SJCRH30 (cell line): ENCODE measurements around the gene FAM8A1. TPM values are rescaled to one million over a fixed set of nuclear protein-coding genes. Genes with fewer than 3 reads are reported as not detected.

Experiments used
- DNase-seq, 2 experiments: peaks; one replicate each; pipeline ENCODE4 v3.0.0-alpha.2; 2015 to 2020
- H3K27ac ChIP-seq: fragments of 250-450 bp; sonication (Bioruptor Pico); 2 replicates; pipeline ENCODE4 v1.5.1; 2020; ENCODE audit warnings: mild to moderate bottlenecking, moderate library complexity
- H3K27me3 ChIP-seq: fragments of 250-450 bp; sonication (Bioruptor Pico); 2 replicates; pipeline ENCODE4 v1.5.1; 2020; ENCODE audit warnings: mild to moderate bottlenecking, moderate library complexity
- H3K36me3 ChIP-seq: fragments of 250-450 bp; sonication (Bioruptor Pico); 2 replicates; pipeline ENCODE4 v1.5.1; 2020; ENCODE audit warnings: mild to moderate bottlenecking, moderate library complexity
- H3K4me1 ChIP-seq: fragments of 250-450 bp; sonication (Bioruptor Pico); 2 replicates; pipeline ENCODE4 v1.5.1; 2020; ENCODE audit warnings: mild to moderate bottlenecking, moderate library complexity
- H3K4me3 ChIP-seq: fragments of 250-450 bp; sonication (Bioruptor Pico); 2 replicates; pipeline ENCODE4 v1.5.1; 2020; ENCODE audit warnings: mild to moderate bottlenecking, moderate library complexity
- H3K9me3 ChIP-seq: fragments of 250-450 bp; sonication (Bioruptor Pico); replicated peaks from 2 replicates; pipeline ENCODE4 v1.5.1; 2020; ENCODE audit warnings: mild to moderate bottlenecking, moderate library complexity
- total RNA-seq: library from RNA; depleted of rRNA; stranded (reverse); fragments of >200 nt; shearing (Covaris generic); gene quantifications from 2 replicates; pipeline ENCODE4 v1.2.3, GENCODE V29; 2014

Gene FAM8A1
- total RNA-seq, 1 experiment from 2014 or later: 8.7 TPM

GRCh38 chr6:17628873-17629272 lies 28.8 kb downstream of the FAM8A1 start:
- Histone ChIP-seq H3K27ac (no peak overlapping the region), H3K27me3 (no peaks in the 10 kb centered on the region), H3K36me3 (peaks cover 57% of the 10 kb centered on the region), H3K4me1 (no peaks in the 10 kb centered on the region), H3K4me3 (no peak overlapping the region), H3K9me3 (no peaks in the 10 kb centered on the region)
- no peak for DNase-seq

- Histone ChIP-seq H3K9me3 (no peaks in the 10 kb centered on the region), H3K4me1 (no peaks in the 10 kb centered on the region), H3K36me3 (peaks cover 50% of the 10 kb centered on the region), H3K27me3 (no peaks in the 10 kb centered on the region), H3K4me3 (no peak overlapping the region), H3K27ac (no peak overlapping the region)
- no peak for DNase-seq
These were observed 29.9 kb downstream of the FAM8A1 start for GRCh38 chr6:17629824-17630510.

GRCh38 chr6:17630511-17631073 lies 30.5 kb downstream of the FAM8A1 start:
- H3K9me3 ChIP-seq: no peaks in the 10 kb centered on the region
- peaks cover 48% of the 10 kb centered on the region for H3K36me3 ChIP-seq
- H3K4me1 ChIP-seq: no peaks in the 10 kb centered on the region
- H3K4me3 ChIP-seq: no peak overlapping the region
- DNase-seq: no peak
- H3K27me3 ChIP-seq: no peaks in the 10 kb centered on the region
- no peak overlapping the region for H3K27ac ChIP-seq

GRCh38 chr6:17632934-17633333 lies 32.8 kb downstream of the FAM8A1 start:
- Histone ChIP-seq H3K27ac (no peak overlapping the region), H3K27me3 (no peaks in the 10 kb centered on the region), H3K4me3 (no peak overlapping the region), H3K9me3 (no peaks in the 10 kb centered on the region), H3K4me1 (no peaks in the 10 kb centered on the region), H3K36me3 (peaks cover 38% of the 10 kb centered on the region)
- DNase-seq: no peak

- peaks cover 40% of the 10 kb centered on the region for H3K36me3 ChIP-seq
- H3K27me3 ChIP-seq: no peaks in the 10 kb centered on the region
- no peaks in the 10 kb centered on the region for H3K9me3 ChIP-seq
- no peaks in the 10 kb centered on the region for H3K4me1 ChIP-seq
- no peak overlapping the region for H3K27ac ChIP-seq
- no peak for DNase-seq
- no peak overlapping the region for H3K4me3 ChIP-seq
These were observed 33.5 kb downstream of the FAM8A1 start for GRCh38 chr6:17633465-17634188.

GRCh38 chr6:17635568-17635967 lies 35.5 kb downstream of the FAM8A1 start:
- peaks cover 40% of the 10 kb centered on the region for H3K36me3 ChIP-seq
- H3K27ac ChIP-seq: no peak overlapping the region
- H3K27me3 ChIP-seq: no peaks in the 10 kb centered on the region

GRCh38 chr6:17638212-17638715 lies 38.2 kb downstream of the FAM8A1 start:
- no peak for DNase-seq
- no peaks in the 10 kb centered on the region for H3K9me3 ChIP-seq
- peaks cover 41% of the 10 kb centered on the region for H3K36me3 ChIP-seq
- no peak overlapping the region for H3K27ac ChIP-seq
- H3K4me3 ChIP-seq: no peak overlapping the region
- H3K4me1 ChIP-seq: no peaks in the 10 kb centered on the region
- H3K27me3 ChIP-seq: no peaks in the 10 kb centered on the region

More at GRCh38 chr6:17635568-17635967, 35.5 kb downstream of the FAM8A1 start:
- DNase-seq: no peak
- H3K9me3 ChIP-seq: no peaks in the 10 kb centered on the region
- no peak overlapping the region for H3K4me3 ChIP-seq
- H3K4me1 ChIP-seq: no peaks in the 10 kb centered on the region

GRCh38 chr6:17640477-17640917 lies 40.4 kb downstream of the FAM8A1 start:
- H3K9me3 ChIP-seq: no peaks in the 10 kb centered on the region
- H3K27ac ChIP-seq: no peak overlapping the region
- H3K27me3 ChIP-seq: no peaks in the 10 kb centered on the region
- no peaks in the 10 kb centered on the region for H3K4me1 ChIP-seq
- H3K4me3 ChIP-seq: no peak overlapping the region
- no peak for DNase-seq
- H3K36me3 ChIP-seq: peaks cover 46% of the 10 kb centered on the region

- Histone ChIP-seq H3K4me3 (no peak overlapping the region), H3K36me3 (peaks cover 55% of the 10 kb centered on the region), H3K27me3 (no peaks in the 10 kb centered on the region), H3K4me1 (no peaks in the 10 kb centered on the region), H3K9me3 (no peaks in the 10 kb centered on the region), H3K27ac (no peak overlapping the region)
- DNase-seq: no peak
These were observed 48.6 kb downstream of the FAM8A1 start for GRCh38 chr6:17648745-17649144.

GRCh38 chr6:17650656-17651309 lies 50.7 kb downstream of the FAM8A1 start:
- no peak overlapping the region for H3K4me3 ChIP-seq
- no peak for DNase-seq
- H3K4me1 ChIP-seq: no peaks in the 10 kb centered on the region
- no peak overlapping the region for H3K27ac ChIP-seq
- peaks cover 46% of the 10 kb centered on the region for H3K36me3 ChIP-seq
- H3K27me3 ChIP-seq: no peaks in the 10 kb centered on the region
- no peaks in the 10 kb centered on the region for H3K9me3 ChIP-seq

GRCh38 chr6:17653198-17653882 lies 53.2 kb downstream of the FAM8A1 start:
- no peak overlapping the region for H3K4me3 ChIP-seq
- no peak overlapping the region for H3K27ac ChIP-seq
- H3K4me1 ChIP-seq: no peaks in the 10 kb centered on the region
- H3K27me3 ChIP-seq: no peaks in the 10 kb centered on the region
- no peak for DNase-seq
- peaks cover 38% of the 10 kb centered on the region for H3K36me3 ChIP-seq
- no peaks in the 10 kb centered on the region for H3K9me3 ChIP-seq

GRCh38 chr6:17656092-17656491 lies 56.0 kb downstream of the FAM8A1 start:
- Histone ChIP-seq H3K36me3 (peaks cover 34% of the 10 kb centered on the region), H3K27ac (no peak overlapping the region)
- DNase-seq: no peak

GRCh38 chr6:17656644-17657043 lies 56.5 kb downstream of the FAM8A1 start:
- Histone ChIP-seq H3K27ac (no peak overlapping the region), H3K4me3 (no peak overlapping the region), H3K4me1 (no peaks in the 10 kb centered on the region), H3K9me3 (no peaks in the 10 kb centered on the region), H3K27me3 (no peaks in the 10 kb centered on the region), H3K36me3 (peaks cover 33% of the 10 kb centered on the region)
- no peak for DNase-seq

More at GRCh38 chr6:17656092-17656491, 56.0 kb downstream of the FAM8A1 start:
- H3K9me3 ChIP-seq: no peaks in the 10 kb centered on the region
- no peaks in the 10 kb centered on the region for H3K4me1 ChIP-seq
- H3K4me3 ChIP-seq: no peak overlapping the region
- no peaks in the 10 kb centered on the region for H3K27me3 ChIP-seq
